ENCODE measurements around the gene PMVK. TPM values are rescaled to one million over a fixed set of nuclear protein-coding genes. Genes with fewer than 3 reads are reported as not detected.

PMVK gene
- total and polyA plus RNA-seq, 10 of the 15 experiments (the other 5 are each of a cell fraction or from before 2014, with no cell fraction given) = 6.0 to 121 (median 49.4) TPM

DNA sequence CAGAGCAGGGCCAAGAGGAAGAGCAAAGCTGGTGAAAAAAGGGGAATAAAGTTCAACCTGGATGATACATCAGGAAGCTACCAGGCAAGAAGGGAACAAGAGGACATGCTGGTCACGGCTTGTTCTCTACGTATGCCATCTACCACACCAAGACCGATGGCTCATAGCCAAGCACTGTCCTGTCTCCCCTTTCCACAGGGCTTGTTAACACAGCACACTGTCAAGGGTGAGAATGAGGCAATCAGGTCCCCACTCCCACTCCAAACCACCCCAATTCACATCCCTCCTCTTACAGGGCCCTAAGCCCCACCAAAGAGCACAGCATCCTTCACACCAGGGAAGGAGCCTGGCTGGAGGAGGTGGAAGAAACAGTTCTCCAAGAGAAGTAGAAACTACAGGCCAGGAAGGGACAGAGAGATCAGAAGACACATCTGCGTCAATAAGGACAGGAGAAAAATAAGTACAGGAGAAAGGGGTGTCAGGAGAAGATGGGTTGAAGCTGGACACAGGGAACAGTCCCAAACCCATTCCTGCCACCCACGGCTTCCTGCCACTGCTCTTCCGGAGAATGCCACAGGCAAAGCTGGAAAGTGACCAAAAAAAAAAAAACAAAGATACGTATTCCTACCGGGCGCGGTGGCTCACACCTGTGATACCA lies 35.0 kb upstream of the PMVK start:
- peak overlapping the region; percentile 65 for H3K27ac ChIP-seq (ENCODE audit: control insufficient read depth, insufficient read depth)
- H4K20me1 ChIP-seq (ENCODE audit: control insufficient read depth, insufficient read depth) = no peaks in the 10 kb centered on the region
- no peak for ATAC-seq
- H3K9me3 ChIP-seq (replicated peaks; ENCODE audit: control insufficient read depth, insufficient read depth, low read length) = no peaks in the 10 kb centered on the region
- H3K27me3 ChIP-seq (replicated peaks in 1 of 2; ENCODE audit: control insufficient read depth in 2 of 2, insufficient read depth in 2 of 2, low read length in 1 of 2) = no peaks in the 10 kb centered on the region
- TF ChIP-seq, protein P1, sequence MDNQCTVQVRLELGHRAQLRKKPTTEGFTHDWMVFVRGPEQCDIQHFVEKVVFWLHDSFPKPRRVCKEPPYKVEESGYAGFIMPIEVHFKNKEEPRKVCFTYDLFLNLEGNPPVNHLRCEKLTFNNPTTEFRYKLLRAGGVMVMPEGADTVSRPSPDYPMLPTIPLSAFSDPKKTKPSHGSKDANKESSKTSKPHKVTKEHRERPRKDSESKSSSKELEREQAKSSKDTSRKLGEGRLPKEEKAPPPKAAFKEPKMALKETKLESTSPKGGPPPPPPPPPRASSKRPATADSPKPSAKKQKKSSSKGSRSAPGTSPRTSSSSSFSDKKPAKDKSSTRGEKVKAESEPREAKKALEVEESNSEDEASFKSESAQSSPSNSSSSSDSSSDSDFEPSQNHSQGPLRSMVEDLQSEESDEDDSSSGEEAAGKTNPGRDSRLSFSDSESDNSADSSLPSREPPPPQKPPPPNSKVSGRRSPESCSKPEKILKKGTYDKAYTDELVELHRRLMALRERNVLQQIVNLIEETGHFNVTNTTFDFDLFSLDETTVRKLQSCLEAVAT (IDR thresholded peaks at IDR 0.05) = 0 out of 2 replicates have a peak, but pooled peaks have one; percentile 26
- no peak for TF ChIP-seq SMC3 (IDR thresholded peaks at IDR 0.05; ENCODE audit: borderline replicate concordance, low read length)
- peaks cover 58% of the 10 kb centered on the region for H3K79me2 ChIP-seq (ENCODE audit: control insufficient read depth, insufficient read depth, low read length)
- peak overlapping the region; percentile 52 for H3K9ac ChIP-seq (ENCODE audit: control insufficient read depth, insufficient read depth, low read length)
- POLR2A ChIA-PET = interaction anchor here (0.7 to 9.8 kb wide), 16 partner anchors 8 to 343 kb away, joined by 3 to 140 read pairs (median 4); partner anchors contain the start of genes CLK2, FLAD1, PBXIP1 and PMVK
- FAIRE-seq = no peak
- peaks cover 23% of the 10 kb centered on the region for H3K4me1 ChIP-seq (ENCODE audit: control insufficient read depth, insufficient read depth, low read length)
- over 99% methylated on average over 10 of the region's 10 CpGs for WGBS (ENCODE audit: insufficient coverage, insufficient replicate concordance, low lambda C conversion rate, missing lambda C conversion rate)
- intact Hi-C loops (cut with micrococcal nuclease; ENCODE audit: unreplicated experiment) = loop anchor here (5.0 kb wide), 1 partner anchor 91 kb away; the partner anchor contains the start of gene EFNA4
- RAD21 ChIA-PET (ENCODE audit: unreplicated experiment) = interaction anchor here (0.9 to 2.8 kb wide), 9 partner anchors 10 to 114 kb away, joined by 3 to 20 read pairs (median 4); partner anchors contain the start of genes FLAD1, PBXIP1, PMVK and PYGO2
- no peak overlapping the region for H2AFZ ChIP-seq (ENCODE audit: control insufficient read depth, low read depth, low read length)
- H3K36me3 ChIP-seq (ENCODE audit: control insufficient read depth in 2 of 2, insufficient read depth in 2 of 2, low read length in 1 of 2) = peaks cover 4 to 8% of the 10 kb centered on the region in 2 experiments; a peak in 3 of 4 replicates
- CTCF ChIA-PET = interaction anchor here (0.6 to 20.6 kb wide), 11 partner anchors 10 to 103 kb away, joined by 3 to 226 read pairs (median 4); partner anchors contain the start of genes ADAM15, LENEP, PBXIP1 and PMVK
- BruUV-seq (replicated peaks) = no TSS peak
- SMC1A ChIA-PET (ENCODE audit: uncharacterized antibody, unreplicated experiment) = interaction anchor here (1.3 to 3.2 kb wide), 7 partner anchors 10 to 412 kb away, joined by 3 to 21 read pairs (median 6); partner anchors contain the start of genes FLAD1, KCNN3, PBXIP1 and PYGO2
- DNase-seq (ENCODE audit: low read depth, low spot score) = no peak
- peak overlapping the region; percentile 63; the same call in 1 of the 2 replicates for H3K4me3 ChIP-seq
- in situ Hi-C loops (cut with MboI) = no loop called here
- H3K4me2 ChIP-seq (ENCODE audit: control insufficient read depth, insufficient read depth) = peak overlapping the region; percentile 74
